WI38 (cell line): ENCODE measurements around the gene ZSCAN21.

Experiments used
- H3K4me3 ChIP-seq: 2 replicates; pipeline ENCODE4 v1.5.1; 2011; ENCODE audit warnings: low read depth, mild to moderate bottlenecking, control low read depth, low read length
- CTCF ChIP-seq: IDR thresholded peaks from 2 replicates; pipeline ENCODE4 v1.5.1; 2012; ENCODE audit warnings: low read depth, mild to moderate bottlenecking, control low read depth, low read length

The ZSCAN21 gene

GRCh38 chr7:100093498-100093897 is 43.9 kb downstream of the ZSCAN21 start:
- no peak overlapping the region for H3K4me3 ChIP-seq
- no peak for TF ChIP-seq CTCF

- no peak overlapping the region for H3K4me3 ChIP-seq
- no peak for TF ChIP-seq CTCF
Measured at GRCh38 chr7:100093925-100094486, 44.4 kb downstream of the ZSCAN21 start.

GRCh38 chr7:100095289-100095688 is 45.7 kb downstream of the ZSCAN21 start:
- TF ChIP-seq CTCF = no peak
- no peak overlapping the region for H3K4me3 ChIP-seq

- H3K4me3 ChIP-seq = no peak overlapping the region
- TF ChIP-seq CTCF = no peak
Measured at GRCh38 chr7:100095704-100096103, 46.1 kb downstream of the ZSCAN21 start.

GRCh38 chr7:100098913-100099312 is 49.3 kb downstream of the ZSCAN21 start:
- no peak for TF ChIP-seq CTCF
- H3K4me3 ChIP-seq = no peak overlapping the region

GRCh38 chr7:100099452-100099851 is 49.9 kb downstream of the ZSCAN21 start:
- TF ChIP-seq CTCF = no peak
- peak overlapping the region; percentile 78 for H3K4me3 ChIP-seq

- H3K4me3 ChIP-seq = peak overlapping the region; percentile 78
Measured at GRCh38 chr7:100100420-100101015, 50.9 kb downstream of the ZSCAN21 start.

More at GRCh38 chr7:100100420-100101015, 50.9 kb downstream of the ZSCAN21 start:
- no peak for TF ChIP-seq CTCF
